SK-N-MC (cell line): ENCODE measurements around the gene TMOD1.
"Not testable (repeated sequence)": the region's sequence is repeated elsewhere in the genome, so short reads cannot be mapped to it uniquely, and the experiment has no call there.

Experiments used
- EZH2 ChIP-seq: fragments of 200-600 bp; sonication (generic); IDR thresholded peaks from one replicate; pipeline ENCODE4 v1.6.1; 2017; ENCODE audit warnings: antibody characterized with exemption
- FOXP2 ChIP-seq: optimal IDR thresholded peaks from 2 replicates; pipeline ENCODE3; 2011; ENCODE audit warnings: mild to moderate bottlenecking, moderate library complexity; ENCODE audit not compliant: insufficient read depth; ENCODE audit errors: extremely low read length, control extremely low read depth
- POLR2AphosphoS5 ChIP-seq: IDR thresholded peaks from 2 replicates; pipeline ENCODE4 v1.6.1; 2012; ENCODE audit warnings: mild to moderate bottlenecking, low read depth, low read length, borderline replicate concordance

DNA sequence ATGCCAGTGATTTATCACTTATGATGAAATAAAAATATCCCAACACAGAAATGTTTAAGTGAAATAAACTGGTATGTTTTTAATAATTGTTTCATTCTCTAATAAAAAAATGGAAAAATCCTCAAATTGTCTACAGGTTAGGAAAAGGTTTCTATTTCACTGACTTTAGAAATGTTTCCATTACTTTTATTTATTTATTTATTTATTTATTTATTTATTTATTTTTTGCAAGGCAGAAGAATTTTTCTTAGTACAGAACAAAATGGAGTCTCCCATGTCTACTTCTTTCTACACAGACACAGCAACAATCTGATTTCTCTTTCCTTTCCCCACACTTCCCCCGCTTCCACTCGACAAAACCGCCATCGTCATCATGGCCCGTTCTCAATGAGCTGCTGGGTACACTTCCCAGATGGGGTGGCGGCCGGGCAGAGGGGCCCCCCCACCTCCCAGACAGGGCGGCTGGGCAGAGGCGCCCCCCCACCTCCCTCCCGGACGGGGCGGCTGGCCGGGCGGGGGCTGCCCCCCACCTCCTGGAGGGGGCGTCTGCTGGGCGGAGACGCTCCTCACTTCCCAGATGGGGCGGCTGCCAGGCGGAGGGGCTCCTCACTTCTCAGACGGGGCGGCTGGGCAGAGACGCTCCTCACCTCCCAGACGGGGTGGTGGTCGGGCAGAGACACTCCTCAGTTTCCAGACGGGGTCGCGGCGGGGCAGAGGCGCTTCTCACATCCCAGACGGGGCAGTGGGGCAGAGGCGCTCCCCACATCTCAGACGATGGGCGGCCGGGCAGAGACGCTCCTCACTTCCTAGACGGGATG lies 3.7 kb upstream of the TMOD1 start:
- TF ChIP-seq POLR2AphosphoS5, EZH2, FOXP2: not testable (repeated sequence)
